HG03064 (cell line): ENCODE measurements around the gene DIP2C.
"Not testable (repeated sequence)": the region's sequence is repeated elsewhere in the genome, so short reads cannot be mapped to it uniquely, and the experiment has no call there.

Experiments
- ATAC-seq: cut with Tn5 transposase; IDR thresholded peaks from one replicate; pipeline ENCODE4 v1.9.1; 2021; ENCODE audit warnings: low read depth; ENCODE audit not compliant: unreplicated experiment

Gene DIP2C

DNA sequence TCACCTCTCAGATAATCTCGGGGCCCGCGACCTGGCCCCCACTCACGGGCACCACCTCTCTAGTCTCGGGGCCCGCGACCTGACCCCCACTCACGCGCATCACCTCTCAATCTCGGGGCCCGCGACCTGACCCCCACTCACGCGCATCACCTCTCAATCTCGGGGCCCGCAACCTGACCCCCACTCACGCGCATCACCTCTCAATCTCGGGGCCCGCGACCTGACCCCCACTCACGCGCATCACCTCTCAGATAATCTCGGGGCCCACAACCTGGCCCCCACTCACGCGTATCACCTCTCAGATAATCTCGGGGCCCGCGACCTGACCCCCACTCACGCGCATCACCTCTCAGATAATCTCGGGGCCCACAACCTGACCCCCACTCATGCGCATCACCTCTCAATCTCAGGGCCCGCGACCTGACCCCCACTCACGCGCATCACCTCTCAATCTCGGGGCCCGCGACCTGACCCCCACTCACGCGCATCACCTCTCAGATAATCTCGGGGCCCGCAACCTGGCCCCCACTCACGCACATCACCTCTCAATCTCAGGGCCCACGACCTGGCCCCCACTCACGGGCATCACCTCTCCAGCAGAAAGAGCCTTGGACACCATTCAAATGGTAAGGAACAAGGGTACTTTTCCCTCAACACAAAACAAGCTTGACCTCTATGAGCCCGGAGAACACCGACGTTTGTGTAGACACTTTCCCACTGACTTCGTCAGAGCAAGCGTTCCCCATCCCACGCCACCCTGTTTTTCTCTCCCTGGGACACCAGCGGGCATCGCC is 104.8 kb downstream of the DIP2C start:
- ATAC-seq: not testable (repeated sequence)

DNA sequence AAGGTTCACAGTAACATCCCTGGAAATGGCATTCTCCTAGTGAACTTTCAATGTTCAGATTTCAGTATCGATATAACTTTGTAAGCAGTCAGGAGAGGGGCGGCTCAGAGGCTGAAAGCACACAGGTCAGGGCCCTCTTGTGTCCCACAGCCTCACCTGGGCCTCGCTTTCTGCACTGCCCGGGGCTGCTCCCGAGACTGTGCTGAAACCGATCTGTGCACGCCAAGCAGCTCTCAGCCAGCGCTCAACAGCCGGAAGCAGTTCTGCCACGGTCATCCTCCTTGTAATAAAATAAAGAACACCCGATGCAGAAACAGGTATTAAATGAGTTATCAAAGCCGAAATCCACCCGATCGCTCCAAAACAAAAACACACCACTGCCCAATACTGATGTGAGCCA is 106.0 kb downstream of the DIP2C start:
- no peak for ATAC-seq

GRCh38 chr10:581776-582330 is 107.6 kb downstream of the DIP2C start:
- ATAC-seq: no peak

GRCh38 chr10:580778-581177 is 108.7 kb downstream of the DIP2C start:
- no peak for ATAC-seq

DNA sequence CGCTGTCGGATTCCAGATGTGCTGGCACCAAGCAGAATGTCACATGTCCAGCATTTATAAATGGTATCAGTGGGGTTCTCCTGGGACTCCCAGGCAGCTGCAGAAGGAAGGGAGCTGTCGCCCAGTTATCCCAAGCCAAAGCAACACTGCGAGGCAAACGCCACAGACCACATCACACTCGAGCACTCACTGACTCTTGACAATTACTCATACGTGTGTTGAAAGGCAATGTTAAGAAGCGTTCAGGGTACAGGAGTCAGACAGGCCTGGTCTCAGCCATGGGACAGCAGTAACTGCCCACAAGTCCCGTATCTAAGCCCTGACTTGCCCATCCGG is 113.4 kb downstream of the DIP2C start:
- ATAC-seq: no peak

- ATAC-seq: no peak
Measured at GRCh38 chr10:575402-576129, 113.9 kb downstream of the DIP2C start.

- no peak for ATAC-seq
Measured at GRCh38 chr10:572696-573095, 116.8 kb downstream of the DIP2C start.

DNA sequence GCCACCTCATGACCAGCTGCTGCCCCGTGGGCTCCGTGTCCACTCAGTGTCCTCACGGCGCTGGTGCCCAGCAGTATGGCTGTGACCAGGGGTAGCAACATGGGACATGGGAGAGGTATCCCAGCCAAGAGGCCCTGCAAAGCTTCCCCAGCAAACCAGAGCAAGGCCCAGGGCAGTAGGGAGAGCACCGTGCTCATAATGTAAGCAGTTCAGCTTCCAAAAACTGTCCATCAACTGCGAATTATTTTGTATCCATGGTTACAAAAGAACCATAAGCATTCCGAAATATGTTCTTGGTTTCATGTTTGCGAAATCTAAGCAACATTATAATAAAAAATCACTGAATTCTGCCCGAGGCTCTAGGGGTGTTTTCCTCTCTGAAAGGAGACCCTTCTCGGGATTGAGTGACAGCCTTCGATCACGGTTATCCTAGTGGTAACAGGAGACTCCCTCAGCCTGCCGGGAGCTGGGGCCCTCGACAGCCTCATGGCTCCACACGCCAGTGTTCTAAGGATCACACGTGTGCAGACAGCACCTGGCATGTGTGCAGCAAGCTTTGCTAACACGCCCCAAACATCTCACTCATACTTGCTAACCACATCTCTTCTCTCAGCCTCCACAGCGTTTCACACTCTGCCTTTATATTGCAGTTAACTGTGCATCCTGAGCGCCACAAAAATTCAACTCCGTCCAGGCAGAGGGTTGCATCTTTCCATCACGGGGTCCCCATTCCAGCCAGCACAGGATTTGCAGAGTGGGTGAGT is 117.6 kb downstream of the DIP2C start:
- ATAC-seq: no peak

DNA sequence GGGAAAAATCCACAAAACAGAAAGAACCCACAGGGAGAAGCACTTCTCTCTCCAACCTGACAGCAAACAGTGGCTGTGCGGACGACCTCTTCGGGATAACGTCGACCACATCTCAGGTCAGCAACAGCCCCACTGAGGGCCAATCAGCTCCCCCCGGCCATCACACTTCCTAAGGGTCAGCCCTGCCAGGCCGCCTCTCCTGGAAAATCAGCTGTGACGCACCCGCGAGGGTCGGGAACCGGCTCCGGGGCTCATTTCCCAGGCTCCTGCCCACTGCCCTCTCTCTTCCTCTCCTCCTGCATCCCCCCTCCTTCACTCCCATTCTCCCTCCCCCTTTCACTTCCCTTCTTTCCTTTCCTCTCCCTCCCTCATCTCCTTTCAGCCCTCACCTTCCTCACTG is 118.3 kb downstream of the DIP2C start:
- ATAC-seq: no peak

DNA sequence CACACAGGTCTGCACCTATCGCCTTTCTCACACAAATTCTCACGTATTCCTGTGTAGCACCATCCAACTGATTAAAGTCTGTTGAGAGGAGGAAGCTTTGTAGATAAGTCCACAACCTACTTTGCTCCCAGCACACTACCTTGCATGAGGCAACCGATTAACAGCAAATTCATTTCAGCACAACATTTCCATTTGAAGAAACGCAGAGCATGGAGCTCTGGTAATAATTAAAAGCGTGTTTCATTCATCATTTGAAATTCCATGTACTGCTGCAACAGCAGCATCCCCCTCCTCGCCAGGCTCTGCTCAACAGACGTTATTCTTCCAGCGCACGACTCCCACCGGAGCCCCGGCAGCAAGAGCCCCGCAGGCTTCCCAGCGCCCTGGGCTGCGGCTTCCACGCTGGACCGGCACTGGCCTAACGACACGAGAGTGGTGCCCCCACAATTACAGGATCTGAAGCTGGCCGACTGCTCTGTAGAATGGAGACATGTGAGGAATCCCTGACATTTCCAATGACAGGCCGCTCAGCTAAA is 118.8 kb downstream of the DIP2C start:
- ATAC-seq: no peak

- no peak for ATAC-seq
Measured at GRCh38 chr10:569961-570627, 119.4 kb downstream of the DIP2C start.

DNA sequence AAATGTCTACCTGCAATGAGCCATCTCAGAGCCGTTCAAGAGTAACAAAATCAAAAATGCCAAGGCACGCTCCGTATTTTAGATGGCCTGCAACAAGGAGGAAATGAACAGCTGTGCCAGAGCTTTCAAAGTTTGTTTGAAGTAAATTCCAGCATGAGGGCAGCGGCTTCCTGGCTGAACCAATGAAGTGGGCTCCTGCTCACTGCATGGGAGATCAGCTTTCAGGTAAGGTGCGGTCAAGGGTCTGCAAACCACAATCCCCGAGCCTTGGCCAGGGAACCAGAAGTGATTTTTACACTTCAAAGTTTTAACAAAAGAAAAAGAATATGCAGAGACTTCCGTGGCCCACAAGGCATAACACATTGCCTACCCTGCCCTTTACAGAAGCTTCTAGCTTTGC is 120.6 kb downstream of the DIP2C start:
- ATAC-seq: no peak

DNA sequence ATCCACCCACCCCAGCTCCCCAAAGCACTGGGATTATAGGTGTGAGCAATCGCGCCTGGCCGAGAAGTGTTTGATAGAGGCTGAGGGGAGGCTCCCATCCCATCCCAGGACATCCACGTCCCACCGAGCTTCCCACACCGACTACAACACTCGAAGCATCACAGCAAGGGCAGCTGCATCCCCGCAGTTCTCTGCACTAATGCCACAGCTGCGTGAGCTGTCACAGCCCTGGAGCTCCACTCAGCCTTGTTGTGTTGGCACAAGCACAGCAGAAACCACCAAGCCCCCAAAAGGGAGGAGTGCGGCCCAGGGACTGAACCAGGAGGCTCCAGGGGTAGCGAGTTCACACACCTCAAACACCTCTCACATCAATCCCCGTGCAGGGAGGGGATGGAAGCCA is 121.6 kb downstream of the DIP2C start:
- no peak for ATAC-seq

- no peak for ATAC-seq
Measured at GRCh38 chr10:566241-566885, 123.1 kb downstream of the DIP2C start.

DNA sequence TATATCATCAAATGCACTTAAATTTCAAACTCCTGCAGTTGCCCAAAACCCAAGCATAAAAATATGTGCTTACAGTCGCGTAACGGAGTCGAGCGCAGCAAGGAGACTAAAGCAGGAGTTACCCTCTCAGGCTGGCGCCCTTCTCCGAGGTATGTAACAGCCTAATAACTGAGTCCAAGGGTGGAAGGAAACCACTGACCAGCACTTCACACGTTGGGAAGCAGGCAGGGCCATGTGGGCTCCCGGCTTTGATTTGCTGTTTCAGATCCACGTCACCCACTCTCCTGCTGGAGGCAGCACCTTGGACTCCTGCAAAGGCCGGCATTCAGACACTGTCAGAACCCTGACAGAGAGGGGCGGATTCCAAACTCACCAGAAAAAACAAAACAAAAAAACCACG is 123.8 kb downstream of the DIP2C start:
- no peak for ATAC-seq

- ATAC-seq: no peak
Measured at GRCh38 chr10:565146-565545, 124.3 kb downstream of the DIP2C start.

- no peak for ATAC-seq
Measured at GRCh38 chr10:563827-564226, 125.6 kb downstream of the DIP2C start.

- ATAC-seq: no peak
Measured at GRCh38 chr10:562142-562541, 127.3 kb downstream of the DIP2C start.

DNA sequence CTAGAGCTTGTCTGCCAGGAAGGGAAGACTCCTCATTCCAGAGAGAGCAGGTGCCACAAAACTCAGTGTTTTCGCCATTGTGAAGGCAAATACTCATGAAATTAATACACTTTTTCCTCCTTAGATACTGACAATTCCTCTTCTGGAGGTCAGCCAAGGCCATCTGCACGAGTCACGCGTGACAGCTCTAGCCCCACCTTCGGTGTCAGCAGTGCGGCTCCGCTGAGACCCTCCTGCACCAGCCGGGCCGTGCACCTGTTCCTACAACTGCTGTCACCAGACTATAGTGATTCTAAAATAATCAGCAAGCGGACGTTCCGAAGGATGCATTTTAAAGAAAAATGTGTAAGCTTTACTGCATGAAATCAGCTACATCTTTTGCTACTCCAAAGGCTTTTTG is 127.7 kb downstream of the DIP2C start:
- ATAC-seq: no peak
